HG03432 (cell line): ENCODE data around the gene TSPAN32.
"Not testable (repeated sequence)": the region's sequence is repeated elsewhere in the genome, so short reads cannot be mapped to it uniquely, and the experiment has no call there.

Source experiments
- ATAC-seq: cut with Tn5 transposase; IDR thresholded peaks from one replicate; pipeline ENCODE4 v1.9.1; 2021; ENCODE audit warnings: mild to moderate bottlenecking, moderate library complexity; ENCODE audit not compliant: unreplicated experiment

TSPAN32 gene

GRCh38 chr11:2362414-2362813 lies 60.6 kb downstream of the TSPAN32 start:
- ATAC-seq = no peak

GRCh38 chr11:2363130-2363529 lies 61.3 kb downstream of the TSPAN32 start:
- ATAC-seq = no peak

GRCh38 chr11:2363577-2364370 lies 62.0 kb downstream of the TSPAN32 start:
- no peak for ATAC-seq

GRCh38 chr11:2364386-2364785 lies 62.6 kb downstream of the TSPAN32 start:
- not testable (repeated sequence) for ATAC-seq

GRCh38 chr11:2365571-2366210 lies 63.9 kb downstream of the TSPAN32 start:
- no peak for ATAC-seq

- ATAC-seq = no peak
These were observed 64.5 kb downstream of the TSPAN32 start for GRCh38 chr11:2366276-2366675.

GRCh38 chr11:2366733-2367132 lies 64.9 kb downstream of the TSPAN32 start:
- no peak for ATAC-seq

- no peak for ATAC-seq
These were observed 65.7 kb downstream of the TSPAN32 start for GRCh38 chr11:2367266-2368160.
